GM19099 (cell line): ENCODE results near the gene LCTL.

Experiments
- POLR2A ChIP-seq: IDR thresholded peaks from 3 replicates; pipeline ENCODE4 v1.6.1; 2011; ENCODE audit warnings: low read depth; ENCODE audit not compliant: insufficient read length; ENCODE audit errors: extremely low read depth

Gene LCTL

GRCh38 chr15:66560856-66561525 is 4.8 kb downstream of the LCTL start:
- no peak for TF ChIP-seq POLR2A

- no peak for TF ChIP-seq POLR2A
Measured at GRCh38 chr15:66558271-66558670, 7.5 kb downstream of the LCTL start.

- no peak for TF ChIP-seq POLR2A
Measured at GRCh38 chr15:66555685-66556084, 10.1 kb downstream of the LCTL start.

GRCh38 chr15:66545255-66545654 is 20.5 kb downstream of the LCTL start:
- TF ChIP-seq POLR2A: no peak

- TF ChIP-seq POLR2A: no peak
Measured at GRCh38 chr15:66542896-66543295, 22.9 kb downstream of the LCTL start.

- no peak for TF ChIP-seq POLR2A
Measured at GRCh38 chr15:66535056-66535455, 30.7 kb downstream of the LCTL start.

GRCh38 chr15:66524838-66525237 is 41.0 kb downstream of the LCTL start:
- no peak for TF ChIP-seq POLR2A

- no peak for TF ChIP-seq POLR2A
Measured at GRCh38 chr15:66523926-66524325, 41.9 kb downstream of the LCTL start.

GRCh38 chr15:66515901-66516322 is 49.9 kb downstream of the LCTL start:
- no peak for TF ChIP-seq POLR2A

GRCh38 chr15:66514586-66514985 is 51.2 kb downstream of the LCTL start:
- no peak for TF ChIP-seq POLR2A

GRCh38 chr15:66508293-66508883 is 57.4 kb downstream of the LCTL start:
- peak; percentile 27 for TF ChIP-seq POLR2A

- TF ChIP-seq POLR2A: no peak
Measured at GRCh38 chr15:66505818-66506217, 60.0 kb downstream of the LCTL start.

- no peak for TF ChIP-seq POLR2A
Measured at GRCh38 chr15:66505430-66505811, 60.4 kb downstream of the LCTL start.

GRCh38 chr15:66504563-66505429 is 61.0 kb downstream of the LCTL start, which contains the start of the genes RPL4 and ZWILCH:
TSS of gene RPL4 (minus strand) at chr15:66504855. CDS start at chr15:66504790, 65 bp downstream.
TSS of gene ZWILCH (plus strand) at chr15:66505326. CDS start at chr15:66505339, 13 bp downstream.
- peak; percentile 97 for TF ChIP-seq POLR2A

GRCh38 chr15:66503780-66504562 is 61.8 kb downstream of the LCTL start:
- TF ChIP-seq POLR2A: no peak
